H1 (cell line): ENCODE measurements around the gene MED12L. TPM values are rescaled to one million over a fixed set of nuclear protein-coding genes. Genes with fewer than 3 reads are reported as not detected.
A peak's percentile ranks its signal among the peaks of the same experiment; 100 is the strongest.

Source experiments
- CTCF ChIA-PET: fragments of 300-600 bp; sonication (Branson Sonifier 250); formaldehyde crosslinking; loops from one replicate; lab custom pipeline; 2021; ENCODE audit not compliant: partially characterized antibody; lab: Charles Lee
- POLR2A ChIA-PET: fragments of 300-600 bp; sonication (Branson Sonifier 250); formaldehyde crosslinking; loops from one replicate; lab custom pipeline; 2021; ENCODE audit warnings: inconsistent platforms; ENCODE audit not compliant: partially characterized antibody; lab: Charles Lee
- DNase-seq, 2 experiments: peaks; one replicate each; pipeline versions ENCODE4 v3.0.0 to v3.0.0-alpha.2; 2010 to 2022; ENCODE audit warnings: low spot score in 2 of 2, low read depth in 1 of 2, mixed read lengths in 1 of 2
- FAIRE-seq: peaks from 2 replicates; lab custom pipeline; 2011; peaks lifted over from hg19 to GRCh38; lab: Jason Lieb, UNC
- H2AFZ ChIP-seq: 2 replicates; pipeline ENCODE4 v1.8.1; 2012; ENCODE audit warnings: low read length, inconsistent platforms
- H2AK5ac ChIP-seq: 2 replicates; pipeline ENCODE4 v1.6.1; 2013; ENCODE audit warnings: low read depth, low read length
- H2BK120ac ChIP-seq: replicated peaks from 2 replicates; pipeline ENCODE3; 2013; ENCODE audit warnings: low read depth, low read length, inconsistent platforms
- H2BK12ac ChIP-seq: 2 replicates; pipeline ENCODE4 v1.6.1; 2013; ENCODE audit warnings: low read depth, low read length
- H2BK15ac ChIP-seq: 2 replicates; pipeline ENCODE4 v1.6.1; 2013; ENCODE audit warnings: low read length
- H2BK20ac ChIP-seq: 2 replicates; pipeline ENCODE4 v1.6.1; 2013; ENCODE audit warnings: low read length
- H2BK5ac ChIP-seq: 2 replicates; pipeline ENCODE4 v1.6.1; 2013; ENCODE audit warnings: low read depth, low read length
- H3K14ac ChIP-seq: 2 replicates; pipeline ENCODE4 v1.6.1; 2013; ENCODE audit warnings: inconsistent platforms; ENCODE audit not compliant: insufficient read length
- H3K18ac ChIP-seq: 2 replicates; pipeline ENCODE4 v1.6.1; 2013; ENCODE audit warnings: low read length; ENCODE audit errors: extremely low read depth
- H3K23ac ChIP-seq: 2 replicates; pipeline ENCODE4 v1.6.1; 2013; ENCODE audit warnings: inconsistent platforms; ENCODE audit not compliant: insufficient read length
- H3K23me2 ChIP-seq: 2 replicates; pipeline ENCODE4 v1.6.1; 2013; ENCODE audit warnings: low read depth, low read length
- H3K27ac ChIP-seq: 2 replicates; pipeline ENCODE4 v1.6.1; 2011; ENCODE audit warnings: low read depth, low read length, inconsistent platforms
- H3K27me3 ChIP-seq, 4 experiments: replicated peaks in 1 of 4; 1 replicate in 1 of 4; 2 replicates in 3 of 4; pipeline versions ENCODE4 v1.6.1 to v1.8.1; 2011 to 2013; ENCODE audit warnings: low read length in 3 of 4, mild to moderate bottlenecking in 3 of 4, inconsistent platforms in 2 of 4, mixed read lengths in 2 of 4, moderate library complexity in 1 of 4; ENCODE audit not compliant: control insufficient read depth in 3 of 4, insufficient read depth in 3 of 4; ENCODE audit errors: extremely low read depth in 1 of 4
- H3K36me3 ChIP-seq, 4 experiments: 2 replicates each; pipeline versions ENCODE4 v1.6.1 to v1.8.1; 2011 to 2013; ENCODE audit warnings: mild to moderate bottlenecking in 4 of 4, low read length in 3 of 4, moderate library complexity in 2 of 4, control low read depth in 1 of 4, inconsistent platforms in 1 of 4; ENCODE audit not compliant: insufficient read depth in 4 of 4, control insufficient read depth in 2 of 4
- H3K4ac ChIP-seq: replicated peaks from 2 replicates; pipeline ENCODE3; 2013; ENCODE audit warnings: low read length, low read depth, mixed read lengths, inconsistent platforms; ENCODE audit not compliant: insufficient read length
- H3K4me1 ChIP-seq, 4 experiments: replicated peaks in 1 of 4; 1 replicate in 1 of 4; 2 replicates in 3 of 4; pipeline versions ENCODE4 v1.6.1 to v1.8.1; 2011 to 2013; ENCODE audit warnings: low read length in 3 of 4, inconsistent platforms in 2 of 4, mixed read lengths in 1 of 4; ENCODE audit not compliant: insufficient read depth in 4 of 4, control insufficient read depth in 3 of 4
- H3K4me2 ChIP-seq, 2 experiments: 2 replicates each; pipeline versions ENCODE4 v1.6.1 to v1.8.1; 2011 to 2013; ENCODE audit warnings: low read depth in 2 of 2, low read length in 2 of 2, control low read depth in 1 of 2, inconsistent platforms in 1 of 2, mild to moderate bottlenecking in 1 of 2; ENCODE audit not compliant: insufficient read depth in 1 of 2
- H3K4me3 ChIP-seq, 4 experiments: fragments of 200-600, 300-600 bp in 1 of 4; sonication (generic), shearing (Covaris generic), sonication (Bioruptor Twin) in 1 of 4; 2 replicates each; pipeline versions ENCODE4 v1.5.1 to v1.8.1; 2011 to 2016; ENCODE audit warnings: low read length in 4 of 4, low read depth in 3 of 4, control low read depth in 2 of 4, inconsistent platforms in 2 of 4, mild to moderate bottlenecking in 2 of 4, mixed read lengths in 1 of 4, moderate library complexity in 1 of 4; ENCODE audit not compliant: insufficient read depth in 2 of 4; ENCODE audit errors: extremely low read depth in 1 of 4
- H3K56ac ChIP-seq: replicated peaks from 2 replicates; pipeline ENCODE3; 2013; ENCODE audit warnings: low read depth, mild to moderate bottlenecking, mixed read lengths, low read length, inconsistent platforms; ENCODE audit not compliant: insufficient read length
- H3K79me1 ChIP-seq: 2 replicates; pipeline ENCODE4 v1.6.1; 2013; ENCODE audit warnings: low read depth, low read length, control low read depth
- H3K79me2 ChIP-seq, 2 experiments: 2 replicates each; pipeline versions ENCODE4 v1.6.1 to v1.8.1; 2012 to 2013; ENCODE audit warnings: low read length in 2 of 2, mild to moderate bottlenecking in 2 of 2, inconsistent platforms in 1 of 2; ENCODE audit not compliant: insufficient read depth in 2 of 2, control insufficient read depth in 1 of 2
- H3K9ac ChIP-seq, 4 experiments: replicated peaks in 1 of 4; 1 replicate in 1 of 4; 2 replicates in 3 of 4; pipeline versions ENCODE4 v1.6.1 to v1.8.1; 2011 to 2013; ENCODE audit warnings: low read depth in 3 of 4, low read length in 3 of 4, control low read depth in 2 of 4, mild to moderate bottlenecking in 2 of 4, moderate library complexity in 2 of 4, inconsistent platforms in 1 of 4; ENCODE audit errors: extremely low read depth in 1 of 4
- H3K9me3 ChIP-seq, 2 experiments: 2 replicates each; pipeline versions ENCODE4 v1.6.1 to v1.8.1; 2012 to 2013; ENCODE audit warnings: mild to moderate bottlenecking in 2 of 2, moderate library complexity in 2 of 2, control low read depth in 1 of 2, inconsistent platforms in 1 of 2, low read depth in 1 of 2, low read length in 1 of 2, mixed read lengths in 1 of 2; ENCODE audit not compliant: insufficient read depth in 2 of 2
- H4K20me1 ChIP-seq, 2 experiments: replicated peaks in 1 of 2; 2 replicates each; pipeline versions ENCODE3 to v1.8.1; 2011 to 2013; ENCODE audit warnings: inconsistent platforms in 2 of 2, low read length in 2 of 2, mild to moderate bottlenecking in 1 of 2; ENCODE audit not compliant: insufficient read depth in 2 of 2, control insufficient read depth in 1 of 2
- H4K5ac ChIP-seq: 2 replicates; pipeline ENCODE4 v1.6.1; 2013; ENCODE audit warnings: low read length, low read depth, mixed read lengths, inconsistent platforms; ENCODE audit not compliant: insufficient read length
- H4K8ac ChIP-seq: 2 replicates; pipeline ENCODE4 v1.8.0; 2013; ENCODE audit warnings: mild to moderate bottlenecking, moderate library complexity, low read length, inconsistent platforms; ENCODE audit not compliant: insufficient read depth; ENCODE audit errors: extremely low read depth
- H4K91ac ChIP-seq: replicated peaks from 2 replicates; pipeline ENCODE3; 2013; ENCODE audit warnings: low read length, mixed read lengths, inconsistent platforms; ENCODE audit not compliant: insufficient read length
- ATF3 ChIP-seq: IDR thresholded peaks from 2 replicates; pipeline ENCODE4 v1.6.1; 2011; ENCODE audit warnings: low read depth, mild to moderate bottlenecking, low read length; ENCODE audit not compliant: insufficient read depth
- CBX5 ChIP-seq: fragments of 300-800, 300-1000 bp; sonication (generic); IDR thresholded peaks from 2 replicates; pipeline ENCODE4 v1.7.1; 2016; ENCODE audit warnings: antibody characterized with exemption, low read length, low read depth
- CHD1 ChIP-seq: IDR thresholded peaks from 2 replicates; pipeline ENCODE4 v1.6.1; 2012; ENCODE audit warnings: low read depth, low read length, improper control_type of control experiment
- CREB1 ChIP-seq: IDR thresholded peaks from 2 replicates; pipeline ENCODE4 v1.6.1; 2012; ENCODE audit warnings: inconsistent platforms
- FOSL1 ChIP-seq: IDR thresholded peaks from 2 replicates; pipeline ENCODE4 v1.6.1; 2011; ENCODE audit warnings: mild to moderate bottlenecking, low read depth, low read length, moderate library complexity; ENCODE audit not compliant: insufficient read depth
- JUN ChIP-seq: IDR thresholded peaks from 2 replicates; pipeline ENCODE4 v1.6.1; 2011; ENCODE audit warnings: low read depth, mild to moderate bottlenecking, improper control_type of control experiment, low read length
- PHF8 ChIP-seq: fragments of 200-600 bp; sonication (generic); conservative IDR thresholded peaks from 2 replicates; pipeline ENCODE4 v1.7.1; 2012; ENCODE audit warnings: low read depth, mild to moderate bottlenecking, inconsistent platforms, low read length, moderate library complexity
- RBBP5 ChIP-seq: IDR thresholded peaks from 2 replicates; pipeline ENCODE4 v1.7.1; 2012; ENCODE audit warnings: low read depth, mild to moderate bottlenecking, inconsistent platforms, low read length, moderate library complexity, borderline replicate concordance
- RFX5 ChIP-seq: IDR thresholded peaks from 2 replicates; pipeline ENCODE4 v1.6.1; 2011; ENCODE audit warnings: low read depth, low read length, improper control_type of control experiment, borderline replicate concordance
- TAF1 ChIP-seq: IDR thresholded peaks from 2 replicates; pipeline ENCODE4 v1.6.1; 2011; ENCODE audit warnings: mild to moderate bottlenecking, low read depth, low read length
- TAF7 ChIP-seq: optimal IDR thresholded peaks from 2 replicates; pipeline ENCODE3; 2011; ENCODE audit warnings: low read depth, mild to moderate bottlenecking, inconsistent platforms, low read length, moderate library complexity, borderline replicate concordance
- TBP ChIP-seq: IDR thresholded peaks from 2 replicates; pipeline ENCODE4 v1.6.1; 2011; ENCODE audit warnings: low read depth, low read length, improper control_type of control experiment
- WGBS, 2 experiments: shearing (Covaris generic) in 1 of 2; methylation state at CpG; one replicate each; pipeline versions ENCODE4 v1.1.6 to v1.1.7; 2013 to 2015; ENCODE audit warnings: low lambda C conversion rate in 2 of 2, mixed read lengths in 2 of 2, inconsistent platforms in 1 of 2, low coverage in 1 of 2, missing lambda C conversion rate in 1 of 2; ENCODE audit not compliant: insufficient replicate concordance in 2 of 2, insufficient coverage in 1 of 2, insufficient read length in 1 of 2; ENCODE audit errors: extremely low coverage in 1 of 2, missing lambda C conversion rate in 1 of 2; 5-methylcytosine and 5-hydroxymethylcytosine counted together
- polyA plus RNA-seq, 7 experiments: library from polyadenylated mRNA; depleted of rRNA in 3 of 7; stranded (reverse) in 5 of 7; unstranded in 2 of 7; fragments of >200 nt in 5 of 7; fragments of 200-250 nt in 2 of 7; gene quantifications; 1 replicate in 5 of 7; 2 replicates in 1 of 7; 4 replicates in 1 of 7; pipeline versions ENCODE4 v1.2.1 to v1.2.3, GENCODE V29; 2011 to 2013; ENCODE audit warnings: missing spikeins in 2 of 7, mixed read lengths in 2 of 7
- total RNA-seq: library from RNA; stranded (reverse); fragmentation: NEBNext Ultra II Directional; extraction: Animal tissue kit (Norgen Biotek cat#: 25700); gene quantifications from 2 replicates; pipeline ENCODE4 v1.2.1, GENCODE V29; 2021

The MED12L gene
- total and polyA plus RNA-seq, 2 of the 8 experiments (the other 6 are each of a cell fraction or from before 2014, with no cell fraction given), result 3.6 to 26.2 TPM

GRCh38 chr3:151307583-151308488, 222.4 kb downstream of the MED12L start:
- H3K14ac ChIP-seq, result no peak overlapping the region
- H3K9ac ChIP-seq, result no peak overlapping the region
- H3K79me1 ChIP-seq, result no peaks in the 10 kb centered on the region
- H3K4me2 ChIP-seq, result no peak overlapping the region
- no peak overlapping the region for H4K91ac ChIP-seq
- H3K4me3 ChIP-seq, result no peak overlapping the region; a peak in 1 of 8 replicates
- no peak overlapping the region for H2BK120ac ChIP-seq
- FAIRE-seq (no peak), DNase-seq (no peak)
- H4K20me1 ChIP-seq, result peaks cover 0 to under 1% of the 10 kb centered on the region in 2 experiments
- 79% methylated on average over 1 of the region's 1 CpG; no CpG with 5 or more reads in 1 of the 2 experiments for WGBS, 2 experiments
- H2AFZ ChIP-seq, result no peak overlapping the region
- H3K27me3 ChIP-seq, result 0 out of 7 replicates have a peak, but pooled peaks cover 0 to 3% (median 0%) of the 10 kb centered on the region in 4 experiments
- H3K9me3 ChIP-seq, result no peaks in the 10 kb centered on the region
- H2BK5ac ChIP-seq, result no peak overlapping the region
- no peak overlapping the region; the same call in 1 of the 2 replicates for H2AK5ac ChIP-seq
- no peak overlapping the region for H3K56ac ChIP-seq
- no peak overlapping the region for H4K8ac ChIP-seq
- H3K36me3 ChIP-seq, result no peaks in the 10 kb centered on the region
- no peak overlapping the region for H2BK20ac ChIP-seq
- no peak overlapping the region for H4K5ac ChIP-seq
- CTCF ChIA-PET, result interaction anchor here (0.7 to 1.5 kb wide), 8 partner anchors 9 to 505 kb away, joined by 3 to 5 read pairs (median 3); partner anchors contain the start of gene GPR87
- H2BK12ac ChIP-seq, result peak overlapping the region; percentile 1; the same call in 1 of the 2 replicates
- H3K27ac ChIP-seq, result no peak overlapping the region
- no peak overlapping the region for H3K4ac ChIP-seq
- H3K23me2 ChIP-seq, result no peaks in the 10 kb centered on the region
- no peak overlapping the region for H2BK15ac ChIP-seq
- H3K79me2 ChIP-seq, result no peaks in the 10 kb centered on the region
- H3K23ac ChIP-seq, result no peak overlapping the region
- no peak overlapping the region for H3K18ac ChIP-seq
- peaks cover 7 to 29% (median 18%) of the 10 kb centered on the region in 4 experiments for H3K4me1 ChIP-seq
- POLR2A ChIA-PET, result no interaction called here
- TF ChIP-seq TBP (no peak), ATF3 (no peak), RFX5 (no peak), TAF1 (no peak), PHF8 (no peak), RBBP5 (no peak), TAF7 (no peak), CREB1 (no peak), FOSL1 (no peak), JUN (no peak), CBX5 (no peak), CHD1 (no peak)
